ENCODE results near the gene RERE.
"Not testable (repeated sequence)": the region's sequence is repeated elsewhere in the genome, so short reads cannot be mapped to it uniquely, and the experiment has no call there.

The RERE gene

DNA sequence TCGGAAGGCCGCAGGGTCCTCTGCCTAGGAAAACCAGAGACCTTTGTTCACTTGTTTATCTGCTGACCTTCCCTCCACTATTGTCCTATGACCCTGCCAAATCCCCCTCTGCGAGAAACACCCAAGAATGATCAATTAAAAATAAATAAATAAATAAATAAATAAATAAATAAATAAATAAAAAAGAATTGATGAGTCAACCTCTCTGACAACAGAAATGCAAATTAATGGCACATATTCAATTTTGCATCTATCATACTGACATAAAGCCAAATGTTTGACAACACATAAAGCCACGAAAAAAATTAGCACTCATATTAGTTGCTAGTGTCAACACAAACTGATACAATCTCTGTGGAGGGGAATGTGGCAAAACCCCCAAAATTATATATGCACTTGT is 314.5 kb downstream of the RERE start:
- DNase-seq: not testable (repeated sequence)

GRCh38 chr1:8497210-8497819 is 320.1 kb downstream of the RERE start:
- DNase-seq: no peak

DNA sequence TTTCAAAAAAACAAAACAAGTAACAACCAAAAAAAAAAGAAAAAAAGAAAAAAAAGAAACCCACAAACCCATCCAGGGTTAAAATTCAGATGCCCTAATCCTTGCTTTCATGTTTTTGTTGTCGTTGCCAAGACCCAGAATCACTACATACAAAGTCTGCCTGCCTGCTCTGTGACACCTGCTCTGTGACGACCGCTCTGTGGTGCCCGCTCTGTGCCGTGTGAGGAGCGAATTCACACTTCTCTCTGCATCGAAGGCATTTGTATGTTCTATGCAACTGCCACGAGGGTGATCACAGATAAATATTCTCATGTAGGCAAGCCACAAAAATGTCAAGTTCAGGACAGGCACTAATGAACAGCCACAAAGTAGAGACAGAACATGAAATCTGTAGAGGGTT is 321.0 kb downstream of the RERE start:
- no peak for DNase-seq

DNA sequence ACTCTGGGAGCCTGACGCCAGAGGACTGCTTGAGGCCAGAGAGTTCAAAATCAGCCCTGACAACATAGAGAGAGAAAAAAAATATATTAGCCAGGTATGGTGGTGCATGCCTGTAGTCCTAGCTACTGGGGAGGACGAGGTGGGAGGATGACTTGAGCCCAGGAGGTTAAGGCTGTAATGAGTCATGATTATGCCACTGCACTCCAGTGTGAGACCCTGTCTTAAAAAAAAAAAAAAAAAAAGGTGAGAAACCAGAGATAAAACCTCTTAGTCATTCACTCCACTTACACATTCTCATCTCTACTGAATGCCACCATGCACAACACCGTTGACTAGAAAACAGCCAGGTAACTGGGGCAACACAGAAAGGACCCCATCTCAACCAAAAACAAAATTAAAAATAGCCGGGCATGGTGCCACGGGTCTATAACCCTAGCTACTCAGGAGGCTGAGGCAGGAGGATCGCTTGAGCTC is 321.5 kb downstream of the RERE start:
- DNase-seq: no peak

DNA sequence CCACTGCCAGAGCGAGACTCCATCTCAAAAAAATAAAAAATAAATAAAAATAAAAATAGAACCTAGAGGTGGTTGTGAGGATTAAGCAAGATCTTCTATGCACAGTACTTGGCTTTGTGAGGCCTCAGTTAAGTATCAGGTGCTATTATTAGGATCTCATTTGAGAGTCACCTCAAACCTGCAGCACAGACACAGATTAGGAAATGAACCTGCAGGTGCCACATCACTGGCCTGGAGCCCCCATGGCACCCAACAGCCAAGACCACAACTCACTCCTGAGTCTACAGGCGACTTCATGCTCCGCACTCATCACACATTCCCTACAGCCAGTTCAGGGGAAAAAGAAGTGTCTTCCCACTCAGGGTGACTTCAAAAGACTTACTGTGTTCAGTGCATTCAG is 322.8 kb downstream of the RERE start:
- no peak for DNase-seq

DNA sequence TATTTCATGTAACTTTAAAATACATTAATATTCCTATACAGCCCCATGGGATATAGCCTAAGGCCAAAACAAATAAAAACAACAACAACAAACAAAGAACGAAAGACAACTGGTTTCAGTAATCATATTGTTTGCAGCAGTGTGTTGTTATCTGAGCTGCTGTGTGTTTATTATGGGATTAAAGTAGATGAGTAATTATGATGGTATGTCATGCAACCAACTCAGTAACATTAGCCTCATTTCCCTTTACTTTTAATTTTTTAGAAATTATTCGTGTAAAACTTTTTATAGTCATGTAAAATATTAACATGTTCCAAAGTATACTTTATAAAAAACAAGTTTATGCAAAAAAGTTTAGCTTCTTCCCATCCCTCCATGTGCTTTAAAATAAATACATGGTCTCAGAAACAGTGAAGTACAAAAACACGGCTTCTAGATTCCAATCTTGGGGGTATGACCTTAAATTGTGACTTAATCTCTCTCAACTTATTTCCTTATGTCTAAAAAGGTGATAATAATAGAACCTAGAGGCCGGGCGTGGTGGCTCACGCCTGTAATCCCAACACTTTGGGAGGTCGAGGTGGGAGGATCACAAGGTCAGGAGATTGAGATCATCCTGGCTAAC is 323.4 kb downstream of the RERE start:
- no peak for DNase-seq

DNA sequence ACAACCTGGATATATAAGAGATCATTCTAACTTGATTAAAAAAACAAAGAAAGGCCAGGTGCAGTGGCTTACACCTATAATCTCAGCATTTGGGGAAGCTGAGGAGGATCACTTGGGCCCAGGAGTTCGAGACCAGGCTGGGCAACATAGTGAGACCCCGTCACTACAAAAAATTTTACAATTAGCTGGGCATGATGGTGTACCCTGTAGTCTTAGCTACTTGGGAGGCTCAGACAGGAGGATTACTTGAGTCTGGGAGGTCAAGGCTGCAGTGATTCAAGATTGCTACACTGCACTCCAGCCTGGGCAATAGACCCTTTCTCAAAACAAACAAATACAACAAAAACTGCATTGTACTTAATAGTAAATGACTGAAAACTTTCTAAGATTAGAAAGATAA is 330.2 kb downstream of the RERE start:
- no peak for DNase-seq

DNA sequence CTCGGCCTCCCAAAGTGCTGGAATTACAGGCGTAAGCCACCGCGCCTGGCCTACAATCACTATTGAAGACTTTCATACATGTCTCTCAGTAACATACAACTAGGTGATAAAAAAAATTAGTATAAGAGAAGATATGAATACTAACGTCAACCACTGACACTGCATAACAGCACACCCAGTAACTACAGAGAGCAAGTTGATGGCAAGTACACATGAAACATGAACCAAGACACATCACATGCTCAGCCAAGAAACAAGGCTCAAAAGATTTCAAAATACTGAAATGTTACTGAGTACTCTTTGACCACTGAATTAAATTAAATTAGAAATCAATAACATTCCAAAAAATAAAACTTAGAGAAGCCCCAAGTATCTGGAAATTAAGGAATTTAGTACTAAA is 331.4 kb downstream of the RERE start:
- DNase-seq: no peak

- no peak for DNase-seq
Measured at GRCh38 chr1:8483586-8483985, 333.9 kb downstream of the RERE start.

GRCh38 chr1:8482979-8483381 is 334.5 kb downstream of the RERE start:
- no peak for DNase-seq

DNA sequence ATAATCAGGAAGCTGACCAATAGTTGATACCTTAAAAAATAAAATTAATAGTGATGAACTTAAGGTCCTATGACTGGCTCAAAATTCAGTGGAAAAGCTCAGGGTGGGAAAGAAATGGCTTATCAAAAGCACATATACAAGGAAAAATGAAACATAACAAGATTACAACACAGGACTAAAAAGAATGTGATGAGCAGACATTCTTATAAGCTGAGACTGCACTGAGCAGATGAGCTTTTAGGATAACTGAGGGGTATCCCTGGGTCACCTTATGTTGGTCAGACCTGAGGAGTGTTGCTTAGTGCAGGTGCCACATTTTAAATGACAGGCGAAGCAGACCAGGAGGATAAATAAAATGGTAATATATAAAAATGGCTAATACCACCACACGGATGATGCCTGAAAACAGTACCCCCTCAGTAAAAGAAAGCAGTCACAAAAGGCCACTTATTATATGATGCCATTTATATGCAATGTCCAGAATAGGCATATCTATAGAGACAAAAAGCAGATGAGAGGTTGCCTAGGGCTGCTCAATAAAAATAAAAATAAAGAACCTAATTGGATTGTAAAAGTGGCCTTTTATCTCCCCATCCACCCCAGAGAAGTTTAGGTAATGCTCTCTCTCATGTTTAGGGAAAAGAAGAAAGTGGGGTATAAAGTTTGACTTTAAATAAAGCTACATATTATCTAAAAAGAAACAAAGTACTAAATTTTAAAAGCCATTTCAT is 335.6 kb downstream of the RERE start:
- no peak for DNase-seq

GRCh38 chr1:8478566-8478965 is 338.9 kb downstream of the RERE start:
- no peak for DNase-seq

- DNase-seq: no peak
Measured at GRCh38 chr1:8477983-8478362, 339.5 kb downstream of the RERE start.

DNA sequence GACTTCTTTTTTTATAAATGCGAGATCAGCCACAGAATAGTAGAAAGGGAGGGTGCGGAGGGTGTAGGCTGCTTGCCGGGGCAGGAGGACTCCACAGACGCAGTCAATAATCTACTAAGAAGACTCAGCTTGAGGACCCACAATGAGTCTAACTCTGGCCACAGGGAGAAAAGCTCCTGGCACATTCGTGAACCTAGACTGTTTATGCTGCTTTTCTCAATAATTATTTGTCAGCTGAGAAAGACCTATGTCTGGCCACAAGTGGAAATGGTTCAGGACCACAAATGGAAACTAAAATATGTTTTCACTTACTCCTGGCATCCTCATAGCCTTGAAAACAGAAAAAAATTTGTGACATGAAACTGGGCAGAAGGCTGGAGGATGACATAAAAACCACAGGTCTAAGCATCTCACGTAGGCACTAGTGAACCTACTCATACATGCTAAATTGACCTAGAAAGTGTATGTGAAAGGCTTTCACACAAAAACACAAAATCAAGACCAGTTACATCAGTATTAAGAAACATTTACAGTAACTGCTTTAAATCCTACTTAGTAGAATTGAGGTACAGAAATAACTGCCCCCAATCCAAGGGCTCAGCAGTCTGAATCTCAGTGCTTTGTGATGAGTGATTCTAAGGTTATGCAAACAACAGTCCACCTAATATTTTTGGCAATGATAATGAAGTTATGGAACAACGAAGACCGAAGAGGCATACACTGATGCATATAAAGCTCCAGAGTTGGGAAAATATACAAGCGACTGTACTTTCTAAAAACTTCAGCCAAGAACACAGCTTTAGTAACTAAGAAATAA is 340.1 kb downstream of the RERE start:
- no peak for DNase-seq

GRCh38 chr1:8476006-8476405 is 341.4 kb downstream of the RERE start:
- no peak for DNase-seq

- peak; percentile 82 for DNase-seq
Measured at GRCh38 chr1:8474369-8474768, 343.1 kb downstream of the RERE start.

DNA sequence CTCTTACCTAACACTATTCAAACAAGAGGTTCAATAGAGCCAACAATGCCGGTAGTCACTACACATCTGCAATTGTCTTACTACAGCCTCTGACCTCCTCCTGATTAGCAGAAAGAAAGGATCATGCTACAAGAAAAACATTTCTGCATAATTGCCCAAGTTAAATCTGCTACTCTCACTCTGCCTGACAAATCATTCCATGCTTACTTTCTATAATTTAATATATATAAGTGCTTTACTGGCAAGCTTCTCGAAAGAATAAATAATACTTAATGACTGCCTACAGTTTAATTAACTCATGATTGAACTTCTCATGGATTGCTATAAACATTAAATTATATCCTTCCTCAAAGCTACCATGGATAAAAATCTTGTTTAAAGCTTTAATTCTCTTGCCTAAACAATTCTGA is 343.5 kb downstream of the RERE start:
- peak; percentile 83 for DNase-seq

GRCh38 chr1:8473121-8473875 is 344.1 kb downstream of the RERE start:
- no peak for DNase-seq

- DNase-seq: no peak
Measured at GRCh38 chr1:8472668-8473067, 344.8 kb downstream of the RERE start.

DNA sequence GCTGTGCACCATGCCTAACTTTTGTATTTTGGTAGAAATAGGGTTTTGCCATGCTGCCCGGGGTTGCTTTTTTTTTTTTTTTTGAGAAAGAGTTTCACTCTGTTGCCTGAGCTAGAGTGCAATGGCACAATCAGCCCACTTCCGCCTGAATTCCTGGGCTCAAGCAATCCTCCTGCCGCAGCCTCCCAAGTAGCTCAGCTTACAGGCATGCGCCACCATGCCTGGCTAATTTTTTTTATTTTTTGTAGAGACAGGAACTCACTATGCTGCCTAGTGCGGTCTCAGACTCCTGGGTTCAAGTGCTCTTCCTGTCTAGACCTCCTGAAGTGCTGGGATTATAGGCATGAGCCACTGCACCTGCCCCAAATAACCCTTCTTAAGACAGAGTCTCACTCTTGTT is 346.0 kb downstream of the RERE start:
- no peak for DNase-seq

- no peak for DNase-seq
Measured at GRCh38 chr1:8468751-8469150, 348.7 kb downstream of the RERE start.

GRCh38 chr1:8467308-8467707 is 350.1 kb downstream of the RERE start:
- DNase-seq: no peak

DNA sequence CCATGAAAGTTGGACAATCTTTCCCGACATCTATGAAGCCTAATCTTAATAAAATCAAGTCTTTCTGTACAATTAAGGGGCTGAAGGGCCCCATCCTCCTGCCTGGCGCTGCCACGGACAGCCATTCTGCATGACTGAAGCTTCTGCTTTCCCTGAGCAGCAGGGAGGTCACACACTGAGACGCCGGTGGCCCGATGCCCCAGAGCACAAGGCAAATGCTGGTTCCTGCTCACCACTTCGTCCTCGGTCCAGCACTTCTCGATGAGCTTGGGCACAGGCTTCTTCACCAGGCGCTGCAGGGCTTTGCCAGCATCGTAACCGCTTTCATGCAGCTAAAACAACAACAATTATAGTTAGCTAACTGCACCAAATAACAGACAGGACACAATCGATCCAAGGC is 351.7 kb downstream of the RERE start:
- DNase-seq: no peak

All from NCI-H1105 treated with DMSO at 0.1 percent for 48 hours (cell line).